Memory B cell (primary cell): Measurements from ENCODE around the gene MRPS25.

Experiments
- ATAC-seq: fragments of 150-1000 bp; cut with Tn5 transposase; 2 replicates; pipeline ENCODE4 v1.10.0; 2021; ENCODE audit warnings: low read depth, mild to moderate bottlenecking, moderate library complexity
- DNase-seq, 2 donors: peaks; one replicate each; pipeline ENCODE4 v3.0.0; 2022; ENCODE audit warnings: low spot score in 2 of 2
- H3K27ac Mint-ChIP-seq: one replicate; pipeline ENCODE4 v1.8.0; 2022; ENCODE audit warnings: mild to moderate bottlenecking, moderate library complexity, mixed read lengths
- H3K27me3 Mint-ChIP-seq: one replicate; pipeline ENCODE4 v1.8.0; 2022; ENCODE audit warnings: mixed read lengths
- H3K36me3 Mint-ChIP-seq: one replicate; pipeline ENCODE4 v1.8.0; 2022; ENCODE audit warnings: mild to moderate bottlenecking, mixed read lengths
- H3K4me1 Mint-ChIP-seq: one replicate; pipeline ENCODE4 v1.8.0; 2022; ENCODE audit warnings: mixed read lengths
- H3K4me3 Mint-ChIP-seq: one replicate; pipeline ENCODE4 v1.8.0; 2022; ENCODE audit warnings: mild to moderate bottlenecking, moderate library complexity, mixed read lengths
- H3K9me3 Mint-ChIP-seq: one replicate; pipeline ENCODE4 v1.8.0; 2022; ENCODE audit warnings: mixed read lengths

Gene MRPS25

GRCh38 chr3:15096046-15096445 is 30.9 kb upstream of the MRPS25 start:
- Mint-ChIP-seq H3K4me3 (no peak overlapping the region), H3K36me3 (peaks cover 8% of the 10 kb centered on the region), H3K4me1 (peaks cover 11% of the 10 kb centered on the region), H3K27me3 (no peaks in the 10 kb centered on the region), H3K27ac (no peak overlapping the region), H3K9me3 (no peaks in the 10 kb centered on the region)
- ATAC-seq (no peak), DNase-seq (no peak)

GRCh38 chr3:15094187-15094875 is 29.2 kb upstream of the MRPS25 start:
- ATAC-seq (no peak), DNase-seq (no peak)
- H3K4me3 Mint-ChIP-seq, result no peak overlapping the region
- no peaks in the 10 kb centered on the region for H3K27me3 Mint-ChIP-seq
- H3K36me3 Mint-ChIP-seq, result peaks cover 15% of the 10 kb centered on the region
- H3K4me1 Mint-ChIP-seq, result peaks cover 11% of the 10 kb centered on the region
- no peaks in the 10 kb centered on the region for H3K9me3 Mint-ChIP-seq
- H3K27ac Mint-ChIP-seq, result no peak overlapping the region

GRCh38 chr3:15092686-15093085 is 27.6 kb upstream of the MRPS25 start:
- no peaks in the 10 kb centered on the region for H3K9me3 Mint-ChIP-seq
- ATAC-seq, result no peak
- H3K36me3 Mint-ChIP-seq, result peaks cover 17% of the 10 kb centered on the region
- no peak overlapping the region for H3K27ac Mint-ChIP-seq
- no peaks in the 10 kb centered on the region for H3K27me3 Mint-ChIP-seq
- no peak overlapping the region for H3K4me3 Mint-ChIP-seq
- no peak for DNase-seq
- H3K4me1 Mint-ChIP-seq, result peaks cover under 1% of the 10 kb centered on the region

DNA sequence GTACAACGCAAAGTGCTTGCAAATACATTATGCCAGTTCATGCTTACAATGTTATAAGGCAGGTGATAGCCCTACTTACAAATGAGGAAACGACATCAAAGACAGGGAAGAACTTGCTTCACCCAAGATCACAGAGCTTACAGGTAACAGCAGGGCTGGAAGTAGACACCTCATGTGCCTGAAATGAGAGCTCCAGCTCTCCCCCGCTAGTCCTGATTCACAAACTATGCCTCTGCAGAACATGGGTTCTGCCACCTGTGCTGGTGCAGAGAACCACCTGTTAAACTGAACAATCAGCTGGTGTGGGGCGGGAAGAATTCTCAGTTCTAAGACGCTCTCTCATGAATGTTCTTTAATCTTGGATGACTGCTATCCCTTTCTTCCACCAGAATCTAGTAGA is 26.5 kb upstream of the MRPS25 start:
- H3K36me3 Mint-ChIP-seq, result peaks cover 17% of the 10 kb centered on the region
- no peaks in the 10 kb centered on the region for H3K4me1 Mint-ChIP-seq
- H3K27ac Mint-ChIP-seq, result no peak overlapping the region

DNA sequence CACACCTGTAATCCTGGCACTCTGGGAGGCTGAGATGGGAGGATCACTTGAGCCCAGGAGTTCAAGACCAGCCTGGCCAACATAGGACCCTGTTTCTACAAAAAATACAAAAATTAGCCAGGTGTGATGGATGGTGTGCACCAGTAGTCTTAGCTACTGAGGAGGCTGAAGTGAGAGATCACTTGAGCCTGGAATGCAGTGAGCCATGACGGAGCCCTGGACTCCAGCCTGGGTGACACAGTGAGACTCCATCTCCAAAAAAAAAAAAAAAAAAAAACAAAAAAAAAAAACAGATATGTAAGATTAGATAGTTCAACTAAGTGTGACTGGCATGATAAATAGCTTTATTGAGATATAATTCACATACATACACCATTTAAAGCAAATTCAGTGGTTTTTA is 24.1 kb upstream of the MRPS25 start:
- Mint-ChIP-seq H3K27ac (no peak overlapping the region), H3K4me3 (no peak overlapping the region), H3K4me1 (no peaks in the 10 kb centered on the region), H3K27me3 (no peaks in the 10 kb centered on the region), H3K9me3 (no peaks in the 10 kb centered on the region), H3K36me3 (peaks cover 24% of the 10 kb centered on the region)
- DNase-seq, result no peak
- ATAC-seq, result no peak

More for the DNA sequence above, 26.5 kb upstream of the MRPS25 start:
- ATAC-seq (no peak), DNase-seq (no peak)
- Mint-ChIP-seq H3K27me3 (no peaks in the 10 kb centered on the region), H3K4me3 (no peak overlapping the region), H3K9me3 (no peaks in the 10 kb centered on the region)

DNA sequence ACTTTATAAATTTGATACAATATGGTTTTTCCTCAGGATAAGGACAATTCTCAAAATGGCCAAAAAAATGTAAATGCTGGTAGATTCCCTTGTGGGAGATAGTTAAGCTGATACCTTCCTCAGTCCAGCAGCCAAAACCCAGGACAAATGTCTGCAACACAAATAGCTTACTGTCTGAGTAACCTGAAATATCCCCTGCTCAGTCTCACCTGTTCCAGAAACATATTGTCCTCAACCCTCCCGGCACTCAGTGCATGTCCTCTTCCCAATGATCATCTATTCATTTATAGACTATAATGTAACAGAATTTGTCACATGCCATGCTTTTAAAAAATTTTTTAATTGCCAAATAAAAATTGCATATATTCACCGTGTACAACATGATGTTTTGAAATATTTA is 21.6 kb upstream of the MRPS25 start:
- no peak for ATAC-seq
- Mint-ChIP-seq H3K4me3 (no peak overlapping the region), H3K36me3 (peaks cover 39% of the 10 kb centered on the region), H3K9me3 (no peaks in the 10 kb centered on the region), H3K27ac (no peak overlapping the region), H3K4me1 (no peaks in the 10 kb centered on the region), H3K27me3 (no peaks in the 10 kb centered on the region)
- DNase-seq, result no peak

- Mint-ChIP-seq H3K4me3 (no peak overlapping the region), H3K9me3 (no peaks in the 10 kb centered on the region), H3K27me3 (no peaks in the 10 kb centered on the region), H3K27ac (no peak overlapping the region), H3K4me1 (no peaks in the 10 kb centered on the region), H3K36me3 (peaks cover 40% of the 10 kb centered on the region)
- no peak for ATAC-seq
- no peak for DNase-seq
Measured at GRCh38 chr3:15086263-15086662, 21.1 kb upstream of the MRPS25 start.

DNA sequence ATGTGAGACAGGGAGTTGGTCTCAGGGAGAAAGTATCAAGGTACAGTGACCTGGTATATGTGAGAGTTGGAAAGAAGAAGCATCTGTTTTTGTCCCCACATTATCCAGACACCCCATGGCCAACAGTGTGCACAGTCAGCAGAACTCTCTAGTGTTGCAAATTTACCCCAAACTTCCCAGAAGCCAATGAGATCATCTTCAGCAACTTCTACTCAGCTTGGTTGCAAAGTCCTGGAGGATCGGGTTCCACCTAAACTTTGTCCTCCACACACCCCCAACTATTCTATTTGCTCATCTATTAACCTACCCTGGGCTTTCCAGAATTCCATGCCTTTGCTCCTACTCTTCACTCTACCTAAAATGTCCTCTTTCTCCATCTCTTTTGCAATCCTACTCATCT is 18.1 kb upstream of the MRPS25 start:
- H3K9me3 Mint-ChIP-seq, result no peaks in the 10 kb centered on the region
- ATAC-seq, result no peak
- no peak overlapping the region for H3K27ac Mint-ChIP-seq
- H3K27me3 Mint-ChIP-seq, result no peaks in the 10 kb centered on the region
- DNase-seq, result no peak
- peaks cover 40% of the 10 kb centered on the region for H3K36me3 Mint-ChIP-seq
- H3K4me1 Mint-ChIP-seq, result no peaks in the 10 kb centered on the region
- H3K4me3 Mint-ChIP-seq, result no peak overlapping the region

GRCh38 chr3:15081960-15082664 is 17.0 kb upstream of the MRPS25 start:
- no peaks in the 10 kb centered on the region for H3K27me3 Mint-ChIP-seq
- peaks cover 48% of the 10 kb centered on the region for H3K36me3 Mint-ChIP-seq
- H3K4me1 Mint-ChIP-seq, result no peaks in the 10 kb centered on the region
- H3K4me3 Mint-ChIP-seq, result no peak overlapping the region
- DNase-seq (no peak), ATAC-seq (no peak)
- H3K9me3 Mint-ChIP-seq, result no peaks in the 10 kb centered on the region
- H3K27ac Mint-ChIP-seq, result no peak overlapping the region

DNA sequence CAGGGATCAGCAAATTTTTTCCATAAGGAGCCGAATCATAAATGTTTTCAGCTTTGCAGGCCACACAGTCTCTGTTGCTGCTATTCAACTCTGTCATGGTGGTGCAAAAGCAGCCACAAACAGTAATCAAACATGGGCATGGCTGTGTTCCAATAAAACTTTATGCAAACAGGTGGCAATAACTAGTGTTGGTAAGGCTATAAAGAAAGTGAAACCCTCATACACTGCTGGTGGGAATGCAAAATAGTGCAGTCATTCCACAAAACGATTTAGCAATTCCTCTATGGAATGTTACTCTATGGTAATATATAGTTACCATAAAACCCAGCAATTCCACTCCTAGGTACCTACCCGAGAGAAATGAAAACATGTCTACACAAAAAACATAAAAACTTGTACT is 14.0 kb upstream of the MRPS25 start:
- H3K4me1 Mint-ChIP-seq, result peaks cover 3% of the 10 kb centered on the region
- no peak overlapping the region for H3K27ac Mint-ChIP-seq
- no peaks in the 10 kb centered on the region for H3K27me3 Mint-ChIP-seq
- no peak for DNase-seq
- H3K9me3 Mint-ChIP-seq, result no peaks in the 10 kb centered on the region
- ATAC-seq, result no peak
- H3K36me3 Mint-ChIP-seq, result peaks cover 55% of the 10 kb centered on the region
- H3K4me3 Mint-ChIP-seq, result no peak overlapping the region

DNA sequence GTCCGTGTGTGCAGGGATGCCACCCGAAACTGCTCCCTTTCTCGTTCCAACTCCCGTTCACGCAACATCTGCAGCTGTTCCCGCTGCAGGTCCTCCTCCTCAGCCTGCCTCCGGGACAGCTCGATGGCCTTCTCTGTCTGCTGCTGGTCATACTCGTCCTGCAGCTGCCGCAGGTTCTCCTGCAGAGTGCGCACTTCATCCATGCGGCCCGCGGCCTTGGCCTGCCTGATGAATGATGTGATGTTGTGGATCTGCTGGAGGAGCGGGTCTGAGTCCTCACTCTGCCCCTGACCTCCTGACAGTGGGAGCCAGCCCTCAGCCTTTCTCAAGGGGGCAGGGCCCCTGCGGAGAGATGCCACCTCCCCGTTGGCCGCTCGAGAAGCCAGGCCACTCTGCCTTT is 9.4 kb upstream of the MRPS25 start:
- H3K4me1 Mint-ChIP-seq, result peaks cover 6% of the 10 kb centered on the region
- H3K27ac Mint-ChIP-seq, result no peak overlapping the region
- ATAC-seq (no peak), DNase-seq (no peak)
- no peak overlapping the region for H3K4me3 Mint-ChIP-seq
- no peaks in the 10 kb centered on the region for H3K27me3 Mint-ChIP-seq
- peaks cover 43% of the 10 kb centered on the region for H3K36me3 Mint-ChIP-seq
- no peaks in the 10 kb centered on the region for H3K9me3 Mint-ChIP-seq

- Mint-ChIP-seq H3K27me3 (no peaks in the 10 kb centered on the region), H3K36me3 (peaks cover 29% of the 10 kb centered on the region), H3K9me3 (no peaks in the 10 kb centered on the region), H3K4me3 (no peak overlapping the region), H3K27ac (no peak overlapping the region), H3K4me1 (peaks cover 6% of the 10 kb centered on the region)
- ATAC-seq (no peak), DNase-seq (no peak)
Measured at GRCh38 chr3:15071699-15072098, 6.6 kb upstream of the MRPS25 start.

DNA sequence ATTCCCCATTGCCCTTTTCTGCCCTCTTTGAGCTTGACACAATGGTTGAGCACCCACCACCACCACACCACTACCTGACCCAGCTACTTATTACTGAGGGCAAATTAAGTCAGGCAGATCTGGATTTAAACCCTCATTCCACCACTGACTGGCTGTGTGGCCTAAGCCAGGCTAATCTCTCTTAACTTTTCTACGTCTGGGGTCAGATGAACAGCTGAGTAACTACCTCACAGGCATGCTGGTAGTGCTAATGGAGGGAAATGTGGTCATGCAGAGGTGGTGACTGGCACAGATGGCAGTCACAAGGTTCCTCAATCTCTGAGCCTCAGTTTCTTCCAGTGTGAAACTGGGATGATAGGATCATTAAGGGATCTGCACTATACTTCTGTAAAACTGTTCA is 4.3 kb upstream of the MRPS25 start:
- no peaks in the 10 kb centered on the region for H3K27me3 Mint-ChIP-seq
- H3K36me3 Mint-ChIP-seq, result peaks cover 15% of the 10 kb centered on the region
- no peak overlapping the region for H3K4me3 Mint-ChIP-seq
- H3K9me3 Mint-ChIP-seq, result no peaks in the 10 kb centered on the region
- peaks cover 6% of the 10 kb centered on the region for H3K4me1 Mint-ChIP-seq
- H3K27ac Mint-ChIP-seq, result no peak overlapping the region
- ATAC-seq, result no peak
- no peak for DNase-seq

GRCh38 chr3:15066467-15066866 is 1.4 kb upstream of the MRPS25 start:
- Mint-ChIP-seq H3K4me3 (peak overlapping the region; percentile 1), H3K27ac (no peak overlapping the region), H3K36me3 (peaks cover 6% of the 10 kb centered on the region), H3K4me1 (peaks cover 16% of the 10 kb centered on the region), H3K9me3 (no peaks in the 10 kb centered on the region), H3K27me3 (no peaks in the 10 kb centered on the region)
- ATAC-seq (no peak), DNase-seq (no peak)

DNA sequence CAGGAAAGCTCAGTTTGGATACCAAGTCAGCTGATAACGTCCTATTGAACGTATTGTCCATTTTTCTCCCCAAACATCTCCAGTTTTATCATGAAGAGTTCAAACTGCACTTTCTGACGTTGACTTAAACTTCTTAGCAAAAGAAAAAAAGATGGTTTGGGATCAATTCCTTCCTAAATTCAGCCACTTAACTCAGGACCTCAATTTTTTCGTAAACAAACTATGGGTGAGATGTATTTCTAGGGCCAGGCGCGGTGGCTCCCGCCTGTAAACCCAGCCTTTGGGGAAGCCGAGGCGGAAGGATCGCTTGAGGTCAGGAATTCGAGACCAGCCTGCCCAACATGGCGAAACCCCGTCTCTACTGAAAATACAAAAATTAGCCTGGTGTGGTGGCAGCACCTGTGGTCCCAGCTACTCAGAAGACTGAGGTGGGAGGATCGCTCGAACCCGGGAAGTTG is 464 bp upstream of the MRPS25 start:
- Mint-ChIP-seq H3K27ac (peak overlapping the region; percentile 96), H3K4me3 (peak overlapping the region; percentile 98), H3K36me3 (peaks cover 5% of the 10 kb centered on the region), H3K9me3 (no peaks in the 10 kb centered on the region), H3K27me3 (no peaks in the 10 kb centered on the region), H3K4me1 (peaks cover 20% of the 10 kb centered on the region)
- ATAC-seq, result no peak
- DNase-seq, result no peak
